IMR-90 (cell line): ENCODE measurements around the gene ADAMTS17. TPM values are rescaled to one million over a fixed set of nuclear protein-coding genes. Genes with fewer than 3 reads are reported as not detected.

ENCODE experiments used
- ATAC-seq: fragments of 200-7000 bp; cut with Tn5 transposase; 2 replicates; pipeline ENCODE4 v1.9.1; 2020; ENCODE audit warnings: low read depth, mild to moderate bottlenecking, moderate library complexity
- BruUV-seq: library from RNA; stranded (reverse); fragments of 400-500 nt; replicated peaks from 2 replicates; lab custom pipeline; 2021; lab: Mats Ljungman, UMichigan
- CTCF ChIA-PET: fragments of 300-600 bp; formaldehyde crosslinking; extraction: SDS; loops from one replicate; lab custom pipeline; 2021; ENCODE audit warnings: antibody characterized with exemption; lab: Yijun Ruan, JAX
- POLR2A ChIA-PET: fragments of 300-600 bp; sonication (Branson Sonifier 250); formaldehyde crosslinking; loops from one replicate; lab custom pipeline; 2022; ENCODE audit warnings: antibody characterized with exemption; ENCODE audit not compliant: unreplicated experiment; lab: Charles Lee
- DNase-seq: peaks from one replicate; pipeline ENCODE4 v3.0.0; 2013
- H2AFZ ChIP-seq: replicated peaks from 2 replicates; pipeline ENCODE3; 2013; ENCODE audit warnings: low read length, mild to moderate bottlenecking; ENCODE audit not compliant: poor library complexity
- H2AK5ac ChIP-seq: 2 replicates; pipeline ENCODE4 v1.6.1; 2013; ENCODE audit warnings: low read depth, low read length, inconsistent platforms
- H2AK9ac ChIP-seq: replicated peaks from 2 replicates; pipeline ENCODE3; 2013; ENCODE audit warnings: mild to moderate bottlenecking, low read depth, low read length, moderate library complexity; ENCODE audit not compliant: poor library complexity
- H2BK120ac ChIP-seq: 2 replicates; pipeline ENCODE4 v1.6.1; 2013; ENCODE audit warnings: low read depth, low read length, inconsistent platforms
- H2BK15ac ChIP-seq: 3 replicates; pipeline ENCODE4 v1.6.1; 2013; ENCODE audit warnings: low read depth, low read length, inconsistent platforms
- H2BK20ac ChIP-seq: 2 replicates; pipeline ENCODE4 v1.6.1; 2013; ENCODE audit warnings: low read depth, mild to moderate bottlenecking, inconsistent platforms, low read length, moderate library complexity
- H2BK5ac ChIP-seq: 2 replicates; pipeline ENCODE4 v1.6.1; 2013; ENCODE audit warnings: mild to moderate bottlenecking, low read depth, low read length, inconsistent platforms; ENCODE audit not compliant: poor library complexity, severe bottlenecking
- H3K14ac ChIP-seq: replicated peaks from 2 replicates; pipeline ENCODE4 v1.6.1; 2013; ENCODE audit warnings: low read depth, low read length, inconsistent platforms
- H3K18ac ChIP-seq: 2 replicates; pipeline ENCODE4 v1.6.1; 2013; ENCODE audit warnings: low read depth, low read length, control low read depth
- H3K23ac ChIP-seq: 2 replicates; pipeline ENCODE4 v1.6.1; 2013; ENCODE audit warnings: low read depth, low read length, inconsistent platforms
- H3K27ac ChIP-seq: 2 replicates; pipeline ENCODE4 v1.5.1; 2013; ENCODE audit warnings: mild to moderate bottlenecking, control low read depth, low read length; ENCODE audit not compliant: insufficient read depth
- H3K27me3 ChIP-seq: 2 replicates; pipeline ENCODE4 v1.6.1; 2013; ENCODE audit warnings: low read length; ENCODE audit not compliant: control insufficient read depth, insufficient read depth
- H3K36me3 ChIP-seq: 2 replicates; pipeline ENCODE4 v1.6.1; 2013; ENCODE audit warnings: low read length, mixed read lengths; ENCODE audit not compliant: control insufficient read depth, insufficient read depth
- H3K4ac ChIP-seq: 2 replicates; pipeline ENCODE4 v1.6.1; 2013; ENCODE audit warnings: low read depth, low read length, inconsistent platforms
- H3K4me1 ChIP-seq: 2 replicates; pipeline ENCODE4 v1.6.1; 2013; ENCODE audit warnings: low read length, mixed read lengths; ENCODE audit not compliant: control insufficient read depth, insufficient read depth
- H3K4me2 ChIP-seq: 2 replicates; pipeline ENCODE4 v1.6.1; 2013; ENCODE audit warnings: low read depth, mild to moderate bottlenecking, control low read depth, low read length, moderate library complexity
- H3K4me3 ChIP-seq: 2 replicates; pipeline ENCODE4 v1.5.1; 2013; ENCODE audit warnings: low read depth, mild to moderate bottlenecking, control low read depth, low read length, moderate library complexity; ENCODE audit not compliant: insufficient read depth
- H3K56ac ChIP-seq: 2 replicates; pipeline ENCODE4 v1.6.1; 2013; ENCODE audit warnings: low read length, inconsistent platforms; ENCODE audit not compliant: insufficient read depth; ENCODE audit errors: extremely low read depth
- H3K79me1 ChIP-seq, 2 experiments: 2 replicates each; pipeline ENCODE4 v1.6.1; 2013; ENCODE audit warnings: low read length in 2 of 2, inconsistent platforms in 1 of 2, low read depth in 1 of 2
- H3K9ac ChIP-seq: 2 replicates; pipeline ENCODE4 v1.6.1; 2013; ENCODE audit warnings: low read depth, low read length, control low read depth
- H3K9me1 ChIP-seq: 2 replicates; pipeline ENCODE4 v1.6.1; 2013; ENCODE audit warnings: low read length, inconsistent platforms; ENCODE audit not compliant: insufficient read depth
- H3K9me3 ChIP-seq: 2 replicates; pipeline ENCODE4 v1.6.1; 2013; ENCODE audit warnings: low read length; ENCODE audit not compliant: control insufficient read depth, insufficient read depth
- H4K20me1 ChIP-seq: 2 replicates; pipeline ENCODE4 v1.6.1; 2013; ENCODE audit warnings: low read length, inconsistent platforms; ENCODE audit not compliant: insufficient read depth
- H4K5ac ChIP-seq: 2 replicates; pipeline ENCODE4 v1.6.1; 2013; ENCODE audit warnings: mild to moderate bottlenecking, low read depth, low read length, control low read depth
- H4K8ac ChIP-seq, 2 experiments: 2 replicates each; pipeline ENCODE4 v1.6.1; 2013; ENCODE audit warnings: low read depth in 2 of 2, low read length in 2 of 2, control low read depth in 1 of 2, inconsistent platforms in 1 of 2
- H4K91ac ChIP-seq: 2 replicates; pipeline ENCODE4 v1.6.1; 2013; ENCODE audit warnings: low read depth, low read length, inconsistent platforms; ENCODE audit not compliant: insufficient read depth
- BHLHE40 ChIP-seq: fragments of 150-350 bp; IDR thresholded peaks from 2 replicates; pipeline ENCODE4 v1.6.1; 2016; ENCODE audit warnings: mild to moderate bottlenecking, low read depth, low read length
- CEBPB ChIP-seq: IDR thresholded peaks from 2 replicates; pipeline ENCODE4 v1.6.1; 2012; ENCODE audit warnings: low read depth, low read length, improper control_type of control experiment
- CHD1 ChIP-seq: IDR thresholded peaks from 2 replicates; pipeline ENCODE4 v1.6.1; 2012; ENCODE audit warnings: low read depth, low read length, improper control_type of control experiment
- CTCF ChIP-seq: conservative IDR thresholded peaks from 2 replicates; pipeline ENCODE4 v1.5.1; 2012; ENCODE audit warnings: mild to moderate bottlenecking, low read depth, low read length, improper control_type of control experiment
- ELK1 ChIP-seq: fragments of 150-350 bp; IDR thresholded peaks from 2 replicates; pipeline ENCODE4 v1.6.1; 2016; ENCODE audit warnings: low read depth, mild to moderate bottlenecking, low read length, moderate library complexity, borderline replicate concordance
- FOS ChIP-seq: fragments of 150-350 bp; IDR thresholded peaks from 2 replicates; pipeline ENCODE4 v1.6.1; 2016; ENCODE audit warnings: low read depth, low read length
- MAFK ChIP-seq: IDR thresholded peaks from 2 replicates; pipeline ENCODE4 v1.6.1; 2012; ENCODE audit warnings: low read depth, low read length, improper control_type of control experiment
- MAZ ChIP-seq: IDR thresholded peaks from 2 replicates; pipeline ENCODE4 v1.6.1; 2012; ENCODE audit warnings: low read depth, mild to moderate bottlenecking, low read length, improper control_type of control experiment, moderate library complexity, borderline replicate concordance
- MXI1 ChIP-seq: IDR thresholded peaks from 2 replicates; pipeline ENCODE4 v1.6.1; 2012; ENCODE audit warnings: low read depth, mild to moderate bottlenecking, low read length, moderate library complexity, borderline replicate concordance
- NFE2L2 ChIP-seq: fragments of 150-350 bp; IDR thresholded peaks from 2 replicates; pipeline ENCODE4 v1.6.1; 2016; ENCODE audit warnings: low read depth, mild to moderate bottlenecking, low read length
- POLR2A ChIP-seq: IDR thresholded peaks from 2 replicates; pipeline ENCODE4 v1.6.1; 2012; ENCODE audit warnings: mild to moderate bottlenecking, low read depth, low read length
- RAD21 ChIP-seq: IDR thresholded peaks from 2 replicates; pipeline ENCODE4 v1.6.1; 2012; ENCODE audit warnings: low read length, improper control_type of control experiment
- RCOR1 ChIP-seq: IDR thresholded peaks from 2 replicates; pipeline ENCODE4 v1.6.1; 2012; ENCODE audit warnings: mild to moderate bottlenecking, low read length, improper control_type of control experiment; ENCODE audit not compliant: insufficient replicate concordance
- RFX5 ChIP-seq: IDR thresholded peaks from 2 replicates; pipeline ENCODE4 v1.8.0; 2012; ENCODE audit warnings: low read depth, mild to moderate bottlenecking, low read length, moderate library complexity
- SMC3 ChIP-seq: fragments of 150-350 bp; IDR thresholded peaks from 2 replicates; pipeline ENCODE4 v1.6.1; 2016; ENCODE audit warnings: low read depth, mild to moderate bottlenecking, antibody characterized with exemption, low read length, moderate library complexity
- USF2 ChIP-seq: fragments of 150-350 bp; IDR thresholded peaks from 2 replicates; pipeline ENCODE4 v1.6.1; 2017; ENCODE audit warnings: mild to moderate bottlenecking, antibody characterized with exemption, low read length, low read depth
- WGBS, 2 experiments: methylation state at CpG; one replicate each; pipeline versions ENCODE4 v1.1.5 to v1.1.7; 2013; ENCODE audit warnings: missing lambda C conversion rate in 2 of 2; ENCODE audit not compliant: insufficient read length in 1 of 2; ENCODE audit errors: extremely low coverage in 2 of 2; 5-methylcytosine and 5-hydroxymethylcytosine counted together
- dilution Hi-C: fragments of 300-500 bp; cut with HindIII; formaldehyde crosslinking; loops from one replicate; pipeline ENCODE4 v1.14.3; 2018; ENCODE audit warnings: low sequenced_read_pairs; ENCODE audit not compliant: unreplicated experiment
- in situ Hi-C: fragments of 300-500 bp; cut with MboI; formaldehyde crosslinking; loops from 3 replicates; pipeline ENCODE4 v1.14.3; 2019; ENCODE audit warnings: low sequenced_read_pairs, inconsistent platforms, mixed read lengths
- intact Hi-C: fragments of 100-400 bp; cut with micrococcal nuclease; formaldehyde crosslinking; loops from 2 replicates; pipeline ENCODE4 v1.10.0; 2022
- polyA plus RNA-seq, 3 experiments: library from polyadenylated mRNA; depleted of rRNA; stranded (reverse); fragments of >200 nt; gene quantifications; 2 replicates each; pipeline ENCODE4 v1.2.3, GENCODE V29; 2012; ENCODE audit warnings: low replicate concordance in 1 of 3
- total RNA-seq: library from RNA; depleted of rRNA; stranded (reverse); fragments of >200 nt; gene quantifications from 2 replicates; pipeline ENCODE4 v1.2.3, GENCODE V29; 2012

ADAMTS17 gene
- total and polyA plus RNA-seq, 2 of the 4 experiments (the other 2 are of a cell fraction), result 0.03 TPM; not detected in 1

- TF ChIP-seq RAD21 (no peak), CHD1 (no peak), CEBPB (no peak), BHLHE40 (no peak), RCOR1 (no peak), MXI1 (no peak), RFX5 (no peak), SMC3 (no peak), POLR2A (no peak), CTCF (no peak), NFE2L2 (no peak), ELK1 (no peak), MAZ (no peak), FOS (no peak), MAFK (no peak), USF2 (no peak)
- dilution Hi-C loops, result no loop called here
- intact Hi-C loops, result no loop called here
- no peak overlapping the region for H2AK9ac ChIP-seq
- ATAC-seq (no peak), DNase-seq (no peak)
- no peak overlapping the region for H4K91ac ChIP-seq
- no peak overlapping the region for H3K4me3 ChIP-seq
- no peaks in the 10 kb centered on the region for H3K4me1 ChIP-seq
- no peak overlapping the region for H2AFZ ChIP-seq
- H2BK15ac ChIP-seq, result no peak overlapping the region
- no peaks in the 10 kb centered on the region for H3K27me3 ChIP-seq
- no peak overlapping the region for H2BK120ac ChIP-seq
- H3K36me3 ChIP-seq, result no peaks in the 10 kb centered on the region
- in situ Hi-C loops, result no loop called here
- peaks cover 39% of the 10 kb centered on the region for H3K9me3 ChIP-seq
- no peaks in the 10 kb centered on the region for H4K20me1 ChIP-seq
- no peak overlapping the region for H2BK5ac ChIP-seq
- no peak overlapping the region for H3K56ac ChIP-seq
- 0% methylated on average over 2 of the region's 10 CpGs; no CpG with 5 or more reads in 1 of the 2 experiments for WGBS, 2 experiments
- BruUV-seq, result no TSS peak
- H4K8ac ChIP-seq, result no peak overlapping the region
- no peak overlapping the region for H2AK5ac ChIP-seq
- H4K5ac ChIP-seq, result no peak overlapping the region
- H3K79me1 ChIP-seq, result no peaks in the 10 kb centered on the region
- H3K27ac ChIP-seq, result no peak overlapping the region
- H3K23ac ChIP-seq, result no peak overlapping the region
- no peak overlapping the region for H3K4me2 ChIP-seq
- H3K18ac ChIP-seq, result no peak overlapping the region
- H2BK20ac ChIP-seq, result no peak overlapping the region
- H3K9ac ChIP-seq, result no peak overlapping the region
- CTCF ChIA-PET, result no interaction called here
- no peak overlapping the region for H3K4ac ChIP-seq
- no peaks in the 10 kb centered on the region for H3K9me1 ChIP-seq
- POLR2A ChIA-PET, result no interaction called here
- no peak overlapping the region for H3K14ac ChIP-seq
Measured at GRCh38 chr15:100250176-100250800, 91.5 kb downstream of the ADAMTS17 start.
